H9 (cell line): ENCODE data around the gene UNK. TPM values are rescaled to one million over a fixed set of nuclear protein-coding genes. Genes with fewer than 3 reads are reported as not detected.

Source experiments
- DNase-seq: peaks from one replicate; pipeline ENCODE4 v3.0.0-alpha.2; 2017
- H2AFZ ChIP-seq: one replicate; pipeline ENCODE4 v1.6.1; 2013; ENCODE audit warnings: mild to moderate bottlenecking, low read length, control low read depth, moderate library complexity
- H2AK5ac ChIP-seq: 2 replicates; pipeline ENCODE4 v1.6.1; 2013; ENCODE audit warnings: low read length, control low read depth, mixed read lengths; ENCODE audit not compliant: insufficient read length
- H2BK120ac ChIP-seq: one replicate; pipeline ENCODE4 v1.6.1; 2013; ENCODE audit warnings: low read depth, mild to moderate bottlenecking, low read length, control low read depth, inconsistent platforms; ENCODE audit not compliant: poor library complexity, severe bottlenecking
- H2BK12ac ChIP-seq: 2 replicates; pipeline ENCODE4 v1.6.1; 2013; ENCODE audit warnings: low read length, control low read depth, mixed read lengths, low read depth; ENCODE audit not compliant: insufficient read length
- H2BK15ac ChIP-seq: 2 replicates; pipeline ENCODE4 v1.6.1; 2013; ENCODE audit warnings: low read depth, low read length, control low read depth
- H2BK20ac ChIP-seq: one replicate; pipeline ENCODE4 v1.6.1; 2013; ENCODE audit warnings: low read depth, mild to moderate bottlenecking, low read length, control low read depth, inconsistent platforms; ENCODE audit not compliant: poor library complexity, severe bottlenecking
- H2BK5ac ChIP-seq: 2 replicates; pipeline ENCODE4 v1.6.1; 2013; ENCODE audit warnings: low read length, control low read depth, mixed read lengths; ENCODE audit not compliant: insufficient read length
- H3K14ac ChIP-seq: 2 replicates; pipeline ENCODE4 v1.6.1; 2013; ENCODE audit warnings: low read length, control low read depth; ENCODE audit not compliant: insufficient read depth
- H3K18ac ChIP-seq: 2 replicates; pipeline ENCODE4 v1.6.1; 2013; ENCODE audit warnings: low read depth, mild to moderate bottlenecking, mixed read lengths, low read length, control low read depth; ENCODE audit not compliant: insufficient read length
- H3K23ac ChIP-seq: 2 replicates; pipeline ENCODE4 v1.6.1; 2013; ENCODE audit warnings: low read length, control low read depth, mixed read lengths, low read depth; ENCODE audit not compliant: insufficient read length
- H3K23me2 ChIP-seq: 2 replicates; pipeline ENCODE4 v1.6.1; 2013; ENCODE audit warnings: low read depth, mild to moderate bottlenecking, mixed read lengths, low read length, control low read depth; ENCODE audit not compliant: insufficient read length, poor library complexity, severe bottlenecking
- H3K27ac ChIP-seq: 2 replicates; pipeline ENCODE4 v1.5.1; 2013; ENCODE audit warnings: low read length, control low read depth, mixed read lengths, low read depth; ENCODE audit not compliant: insufficient read length
- H3K27me3 ChIP-seq: 2 replicates; pipeline ENCODE4 v1.6.1; 2013; ENCODE audit warnings: low read length, control low read depth, inconsistent platforms; ENCODE audit not compliant: insufficient read depth
- H3K4ac ChIP-seq: 2 replicates; pipeline ENCODE4 v1.6.1; 2013; ENCODE audit warnings: low read depth, mild to moderate bottlenecking, control low read depth, inconsistent platforms, low read length, moderate library complexity
- H3K4me1 ChIP-seq: 2 replicates; pipeline ENCODE4 v1.6.1; 2013; ENCODE audit warnings: low read length, control low read depth, inconsistent platforms; ENCODE audit not compliant: insufficient read depth
- H3K4me2 ChIP-seq: 2 replicates; pipeline ENCODE4 v1.6.1; 2013; ENCODE audit warnings: low read length, control low read depth, mixed read lengths; ENCODE audit not compliant: insufficient read length, insufficient read depth
- H3K56ac ChIP-seq: 2 replicates; pipeline ENCODE4 v1.6.1; 2013; ENCODE audit warnings: low read depth, mild to moderate bottlenecking, mixed read lengths, low read length, control low read depth; ENCODE audit not compliant: insufficient read length
- H3K79me1 ChIP-seq: 2 replicates; pipeline ENCODE4 v1.6.1; 2013; ENCODE audit warnings: low read depth, mild to moderate bottlenecking, moderate library complexity, low read length, control low read depth, inconsistent platforms; ENCODE audit not compliant: insufficient read depth, poor library complexity, severe bottlenecking
- H3K79me2 ChIP-seq: 2 replicates; pipeline ENCODE4 v1.6.1; 2013; ENCODE audit warnings: low read length, control low read depth, inconsistent platforms; ENCODE audit not compliant: insufficient read depth
- H3K9ac ChIP-seq: 2 replicates; pipeline ENCODE4 v1.6.1; 2013; ENCODE audit warnings: low read length, control low read depth, mixed read lengths; ENCODE audit not compliant: insufficient read length; ENCODE audit errors: extremely low read depth
- H3K9me3 ChIP-seq: one replicate; pipeline ENCODE4 v1.6.1; 2013; ENCODE audit warnings: low read depth, low read length, inconsistent platforms; ENCODE audit not compliant: control insufficient read depth
- H3T11ph ChIP-seq: one replicate; pipeline ENCODE4 v1.6.1; 2013; ENCODE audit warnings: mild to moderate bottlenecking, low read length, control low read depth, inconsistent platforms
- H4K20me1 ChIP-seq: one replicate; pipeline ENCODE4 v1.6.1; 2013; ENCODE audit not compliant: control insufficient read depth, insufficient read length, insufficient read depth
- H4K5ac ChIP-seq: 2 replicates; pipeline ENCODE4 v1.6.1; 2013; ENCODE audit warnings: low read depth, mild to moderate bottlenecking, mixed read lengths, low read length, control low read depth; ENCODE audit not compliant: insufficient read length
- H4K8ac ChIP-seq: replicated peaks from 2 replicates; pipeline ENCODE4 v1.6.1; 2013; ENCODE audit warnings: low read length, control low read depth, mixed read lengths, low read depth; ENCODE audit not compliant: insufficient read length
- H4K91ac ChIP-seq: 2 replicates; pipeline ENCODE4 v1.6.1; 2013; ENCODE audit warnings: low read depth, mild to moderate bottlenecking, moderate library complexity, mixed read lengths, low read length, control low read depth; ENCODE audit not compliant: insufficient read length
- H3K27ac Mint-ChIP-seq, 3 experiments: 2 replicates in 2 of 3; 3 replicates in 1 of 3; pipeline ENCODE4 v1.8.0; 2020 to 2021; ENCODE audit warnings: mixed read lengths in 3 of 3, mild to moderate bottlenecking in 1 of 3, moderate library complexity in 1 of 3
- H3K27me3 Mint-ChIP-seq: 2 replicates; pipeline ENCODE4 v1.8.0; 2021; ENCODE audit warnings: low read depth, mild to moderate bottlenecking, moderate library complexity, mixed read lengths
- H3K36me3 Mint-ChIP-seq, 3 experiments: 2 replicates in 2 of 3; 3 replicates in 1 of 3; pipeline ENCODE4 v1.8.0; 2020 to 2021; ENCODE audit warnings: low read depth in 3 of 3, mixed read lengths in 3 of 3; ENCODE audit not compliant: insufficient read depth in 1 of 3
- H3K4me1 Mint-ChIP-seq, 2 experiments: 2 replicates each; pipeline ENCODE4 v1.8.0; 2020; ENCODE audit warnings: mixed read lengths in 2 of 2
- H3K4me3 Mint-ChIP-seq, 2 experiments: 2 replicates in 1 of 2; 3 replicates in 1 of 2; pipeline ENCODE4 v1.8.0; 2020 to 2021; ENCODE audit warnings: mild to moderate bottlenecking in 2 of 2, mixed read lengths in 2 of 2, moderate library complexity in 1 of 2
- H3K9me3 Mint-ChIP-seq, 2 experiments: 2 replicates in 1 of 2; 3 replicates in 1 of 2; pipeline ENCODE4 v1.8.0; 2020; ENCODE audit warnings: mild to moderate bottlenecking in 2 of 2, mixed read lengths in 2 of 2, moderate library complexity in 1 of 2
- CTCF ChIP-seq: fragments of 200-600 bp; sonication (generic); conservative IDR thresholded peaks from 3 replicates; pipeline ENCODE4 v1.8.0; 2021; ENCODE audit warnings: antibody characterized with exemption, mild to moderate bottlenecking
- WGBS: extraction: QIAGEN DNeasy Blood & Tissue Kit; methylation state at CpG from one replicate; pipeline ENCODE4 v1.1.7; 2013; ENCODE audit warnings: missing lambda C conversion rate, low lambda C conversion rate, mixed read lengths; ENCODE audit not compliant: insufficient read length; ENCODE audit errors: extremely low coverage; 5-methylcytosine and 5-hydroxymethylcytosine counted together
- total RNA-seq: library from RNA; stranded (reverse); gene quantifications from 2 replicates; pipeline ENCODE4 v1.2.1, GENCODE V29; 2021

The UNK gene
- total RNA-seq, 1 experiment from 2014 or later: 36.4 TPM

GRCh38 chr17:75793460-75793859 is 8.9 kb downstream of the UNK start:
- H3K79me2 ChIP-seq: peaks cover 6% of the 10 kb centered on the region; the same call in 1 of the 2 replicates
- no peak overlapping the region for H3K14ac ChIP-seq
- DNase-seq: no peak

More at GRCh38 chr17:75793460-75793859, 8.9 kb downstream of the UNK start:
- H3K9ac ChIP-seq: no peak overlapping the region
- peaks cover 12% of the 10 kb centered on the region for H3K79me1 ChIP-seq
- H3K18ac ChIP-seq: no peak overlapping the region
- H3K27ac Mint-ChIP-seq: no peak overlapping the region
- no peaks in the 10 kb centered on the region for H3K9me3 Mint-ChIP-seq
- H3K23me2 ChIP-seq: no peaks in the 10 kb centered on the region
- no peak overlapping the region for H4K91ac ChIP-seq
- H3T11ph ChIP-seq: no peak overlapping the region
- no peak overlapping the region for H3K56ac ChIP-seq
- H3K4ac ChIP-seq: no peak overlapping the region
- H3K4me1 ChIP-seq: no peaks in the 10 kb centered on the region
- H3K27me3 Mint-ChIP-seq: no peaks in the 10 kb centered on the region
- no peak overlapping the region for H2AK5ac ChIP-seq
- no peaks in the 10 kb centered on the region for H4K20me1 ChIP-seq
- H3K4me1 Mint-ChIP-seq: no peaks in the 10 kb centered on the region
- TF ChIP-seq CTCF: no peak
- H2BK120ac ChIP-seq: no peak overlapping the region
- no peaks in the 10 kb centered on the region for H3K27me3 ChIP-seq
- H2BK20ac ChIP-seq: no peak overlapping the region
- no peaks in the 10 kb centered on the region for H3K9me3 ChIP-seq
- no peak overlapping the region for H2BK5ac ChIP-seq
- H3K36me3 Mint-ChIP-seq: peaks cover 12 to 55% (median 52%) of the 10 kb centered on the region in 3 experiments; a peak in 6 of 7 replicates
- no peak overlapping the region for H3K23ac ChIP-seq
- no peak overlapping the region for H2BK15ac ChIP-seq
- no peak overlapping the region for H4K8ac ChIP-seq
- H2AFZ ChIP-seq: no peak overlapping the region
- no peak overlapping the region for H4K5ac ChIP-seq
- WGBS: no CpG with 5 or more reads among the region's 1 CpG
- no peak overlapping the region for H3K4me3 Mint-ChIP-seq
- H3K4me2 ChIP-seq: no peak overlapping the region
- H2BK12ac ChIP-seq: no peak overlapping the region
- H3K27ac ChIP-seq: no peak overlapping the region
